ENCODE data around the gene ZCCHC3.

Gene ZCCHC3

GRCh38 chr20:257419-257818, 40.0 kb upstream of the ZCCHC3 start, which contains the start of gene DEFB132:
Gene DEFB132 (plus strand): TSS chr20:257724. CDS start chr20:257779, 55 bp downstream.
- Histone ChIP-seq H4K20me1 (ENCODE audit: control insufficient read depth, insufficient read depth, low read depth, low read length) (no peaks in the 10 kb centered on the region), H3K4me2 (ENCODE audit: low read length) (no peak within 1 kb of the TSS), H3K4me3 (ENCODE audit: low read length) (no peak within 1 kb of the TSS), H3F3A (ENCODE audit: control insufficient read depth, insufficient read depth) (no peaks in the 10 kb centered on the region), H3K9me3 (ENCODE audit: control insufficient read depth, insufficient read depth, low read length) (no peaks in the 10 kb centered on the region), H3K27ac (ENCODE audit: low read depth, low read length) (no peak within 1 kb of the TSS), H3K4me1 (ENCODE audit: control insufficient read depth, low read length) (no peaks in the 10 kb centered on the region), H3K36me3 (ENCODE audit: control insufficient read depth, low read length) (no peaks in the 10 kb centered on the region), H3K79me2 (ENCODE audit: control insufficient read depth, low read length) (no peaks in the 10 kb centered on the region), H3K9me2 (replicated peaks; ENCODE audit: control insufficient read depth, low read length) (no peaks in the 10 kb centered on the region), H3K27me3 (ENCODE audit: control insufficient read depth, low read length) (peaks cover 28% of the 10 kb centered on the region)
- TF ChIP-seq EZH2phosphoT487 (IDR thresholded peaks at IDR 0.05; ENCODE audit: borderline replicate concordance, low read length) = no peak
- no peak for TF ChIP-seq CTCF (IDR thresholded peaks at IDR 0.05; ENCODE audit: low read depth, low read length, poor library complexity, severe bottlenecking)

- Histone ChIP-seq H4K20me1 (ENCODE audit: control insufficient read depth, insufficient read depth, low read depth, low read length) (no peaks in the 10 kb centered on the region), H3K27me3 (ENCODE audit: control insufficient read depth, low read length) (peaks cover 28% of the 10 kb centered on the region), H3K4me2 (ENCODE audit: low read length) (no peak overlapping the region), H3F3A (ENCODE audit: control insufficient read depth, insufficient read depth) (no peaks in the 10 kb centered on the region), H3K27ac (ENCODE audit: low read depth, low read length) (no peak overlapping the region), H3K9me3 (ENCODE audit: control insufficient read depth, insufficient read depth, low read length) (no peaks in the 10 kb centered on the region), H3K36me3 (ENCODE audit: control insufficient read depth, low read length) (no peaks in the 10 kb centered on the region), H3K4me3 (ENCODE audit: low read length) (no peak overlapping the region), H3K79me2 (ENCODE audit: control insufficient read depth, low read length) (no peaks in the 10 kb centered on the region), H3K4me1 (ENCODE audit: control insufficient read depth, low read length) (no peaks in the 10 kb centered on the region), H3K9me2 (replicated peaks; ENCODE audit: control insufficient read depth, low read length) (no peaks in the 10 kb centered on the region)
- TF ChIP-seq CTCF (IDR thresholded peaks at IDR 0.05; ENCODE audit: low read depth, low read length, poor library complexity, severe bottlenecking) (no peak), EZH2phosphoT487 (IDR thresholded peaks at IDR 0.05; ENCODE audit: borderline replicate concordance, low read length) (no peak)
Measured at GRCh38 chr20:258269-258858, 39.0 kb upstream of the ZCCHC3 start.

DNA sequence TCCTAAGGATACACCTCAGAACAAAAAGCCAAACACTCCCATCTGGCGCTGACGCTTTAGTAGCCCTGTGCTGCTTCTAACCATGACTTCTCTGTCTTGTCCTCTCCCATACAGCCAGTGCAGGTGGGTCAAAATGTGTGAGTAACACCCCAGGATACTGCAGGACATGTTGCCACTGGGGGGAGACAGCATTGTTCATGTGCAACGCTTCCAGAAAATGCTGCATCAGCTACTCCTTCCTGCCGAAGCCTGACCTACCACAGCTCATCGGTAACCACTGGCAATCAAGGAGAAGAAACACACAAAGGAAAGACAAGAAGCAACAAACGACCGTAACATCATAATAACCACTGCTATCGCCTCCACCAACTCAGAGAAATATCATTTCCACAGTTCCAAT, 38.4 kb upstream of the ZCCHC3 start:
- Histone ChIP-seq H3K9me3 (ENCODE audit: control insufficient read depth, insufficient read depth, low read length) (no peaks in the 10 kb centered on the region), H3K79me2 (ENCODE audit: control insufficient read depth, low read length) (no peaks in the 10 kb centered on the region), H3K4me2 (ENCODE audit: low read length) (no peak overlapping the region), H3K36me3 (ENCODE audit: control insufficient read depth, low read length) (no peaks in the 10 kb centered on the region), H3K27me3 (ENCODE audit: control insufficient read depth, low read length) (peaks cover 33% of the 10 kb centered on the region), H3K4me1 (ENCODE audit: control insufficient read depth, low read length) (no peaks in the 10 kb centered on the region), H3K4me3 (ENCODE audit: low read length) (no peak overlapping the region), H3K9me2 (replicated peaks; ENCODE audit: control insufficient read depth, low read length) (no peaks in the 10 kb centered on the region), H3K27ac (ENCODE audit: low read depth, low read length) (no peak overlapping the region), H3F3A (ENCODE audit: control insufficient read depth, insufficient read depth) (no peaks in the 10 kb centered on the region), H4K20me1 (ENCODE audit: control insufficient read depth, insufficient read depth, low read depth, low read length) (no peaks in the 10 kb centered on the region)
- TF ChIP-seq EZH2phosphoT487 (IDR thresholded peaks at IDR 0.05; ENCODE audit: borderline replicate concordance, low read length) = no peak
- TF ChIP-seq CTCF (IDR thresholded peaks at IDR 0.05; ENCODE audit: low read depth, low read length, poor library complexity, severe bottlenecking) = no peak
